Stimulated activated CD8-positive, alpha-beta memory T cell treated with anti-CD3 and anti-CD28 coated beads, Interleukin-12 subunit alpha, Interleukin-12 subunit beta, amount 100 ng/mL, for 4 hours (primary cell): ENCODE measurements around the gene USP16.
A peak's percentile ranks its signal among the peaks of the same experiment; 100 is the strongest.

Source experiments
- DNase-seq: peaks from one replicate; pipeline ENCODE4 v3.0.0-alpha.2; 2020; ENCODE audit warnings: low read depth

Gene USP16

GRCh38 chr21:29033871-29034270, 9.4 kb downstream of the USP16 start:
- DNase-seq: no peak

GRCh38 chr21:29034678-29035077, 10.2 kb downstream of the USP16 start:
- no peak for DNase-seq

DNA sequence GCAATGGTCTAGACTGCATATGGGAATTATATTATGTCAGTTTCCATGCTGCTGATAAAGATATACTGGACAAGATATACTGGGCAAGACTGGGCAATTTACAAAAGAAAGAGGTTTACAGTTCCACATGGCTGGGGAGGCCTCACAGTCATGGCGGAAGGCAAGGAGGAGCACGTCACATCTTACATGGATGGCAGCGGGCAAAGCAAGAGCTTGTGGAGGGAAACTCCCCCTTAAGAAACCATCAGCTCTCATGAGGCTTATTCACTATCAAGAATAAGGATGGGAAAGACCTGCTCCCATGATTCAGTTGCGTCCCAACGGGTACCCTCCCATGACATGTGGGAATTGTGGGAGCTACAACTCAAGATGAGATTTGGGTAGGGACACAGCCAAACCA, 27.8 kb downstream of the USP16 start:
- no peak for DNase-seq

DNA sequence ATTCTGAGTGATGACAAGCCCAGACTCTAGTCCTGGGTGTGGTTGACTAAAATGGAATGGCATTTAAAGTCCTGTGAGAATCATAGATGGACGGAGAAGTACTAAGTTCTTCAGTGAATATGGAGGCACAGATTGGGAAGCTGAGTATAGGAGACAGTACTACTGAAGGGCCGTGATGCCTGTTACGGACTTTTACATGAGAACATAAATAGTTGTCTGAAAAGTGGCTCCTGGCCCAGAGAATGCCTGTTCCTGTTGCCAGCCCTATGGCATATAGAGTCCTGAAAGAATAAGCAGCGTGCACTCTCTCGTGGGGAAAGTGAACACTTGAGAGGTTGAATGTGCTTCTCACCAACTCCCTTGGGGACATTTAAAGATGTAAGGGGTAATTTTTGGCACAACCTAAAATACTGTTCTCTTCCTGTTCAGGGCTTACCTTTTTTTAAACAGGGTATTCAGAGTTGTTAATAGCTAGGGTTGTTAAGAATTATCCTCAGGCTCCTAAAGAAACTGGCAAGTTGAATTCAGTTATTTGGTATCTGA, 28.6 kb downstream of the USP16 start:
- DNase-seq: no peak

- no peak for DNase-seq
These were observed 29.2 kb downstream of the USP16 start for GRCh38 chr21:29053656-29054055.

GRCh38 chr21:29055080-29055479, 30.6 kb downstream of the USP16 start:
- no peak for DNase-seq

GRCh38 chr21:29056005-29056404, 31.5 kb downstream of the USP16 start:
- DNase-seq: no peak

DNA sequence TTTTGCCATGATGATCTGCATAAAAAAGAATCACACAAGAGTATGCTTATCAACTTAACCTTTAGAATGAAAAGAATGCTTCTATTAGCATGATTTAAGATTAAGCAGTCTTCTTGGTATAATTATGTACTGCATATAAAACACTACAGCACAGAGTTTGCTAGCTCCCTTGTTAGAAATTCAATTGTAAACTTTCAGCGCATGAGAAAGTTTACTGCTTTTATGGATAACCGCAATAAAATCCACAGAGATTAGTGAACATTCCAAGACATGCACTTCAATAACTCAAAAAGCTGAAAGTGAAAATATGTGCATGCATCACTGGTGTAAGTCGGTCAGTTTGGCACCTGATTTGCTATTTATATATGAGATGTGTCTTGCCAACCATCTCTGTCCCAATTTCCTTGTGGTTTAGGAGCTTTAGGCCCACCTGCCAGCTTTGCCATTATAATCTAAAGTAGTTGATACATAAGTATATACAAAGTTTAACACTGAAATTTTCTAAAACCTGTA, 32.1 kb downstream of the USP16 start:
- no peak for DNase-seq

DNA sequence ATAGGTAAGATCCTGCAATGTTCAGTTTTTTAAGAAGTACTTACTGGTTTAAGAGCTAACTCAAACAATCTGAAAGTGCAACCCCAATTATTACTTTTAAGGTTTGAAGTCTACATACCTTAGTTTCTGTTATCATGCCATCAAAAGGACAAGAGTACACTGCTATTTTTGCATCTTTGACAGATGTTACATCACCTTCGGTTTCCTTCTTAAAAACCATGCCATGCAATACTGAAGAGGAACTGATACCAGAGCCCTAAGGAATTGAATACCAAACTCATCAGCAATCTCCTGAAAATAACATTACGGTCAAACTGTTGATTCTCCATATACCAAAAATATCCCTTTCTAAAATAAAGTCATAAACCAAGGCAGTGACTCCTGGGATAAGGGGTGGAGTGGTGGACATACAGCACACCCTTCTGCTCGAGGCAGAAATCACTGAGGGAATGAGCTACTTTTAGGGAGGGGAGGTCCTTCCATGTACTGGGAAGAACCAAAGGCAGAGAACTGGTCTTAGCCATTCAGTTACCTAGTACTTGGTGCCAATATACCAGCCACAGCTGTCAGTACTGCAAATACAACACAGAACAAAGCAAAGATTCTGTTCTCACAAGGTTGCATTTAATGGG, 40.5 kb downstream of the USP16 start:
- no peak for DNase-seq

- no peak for DNase-seq
These were observed 48.4 kb downstream of the USP16 start for GRCh38 chr21:29072873-29073221.

DNA sequence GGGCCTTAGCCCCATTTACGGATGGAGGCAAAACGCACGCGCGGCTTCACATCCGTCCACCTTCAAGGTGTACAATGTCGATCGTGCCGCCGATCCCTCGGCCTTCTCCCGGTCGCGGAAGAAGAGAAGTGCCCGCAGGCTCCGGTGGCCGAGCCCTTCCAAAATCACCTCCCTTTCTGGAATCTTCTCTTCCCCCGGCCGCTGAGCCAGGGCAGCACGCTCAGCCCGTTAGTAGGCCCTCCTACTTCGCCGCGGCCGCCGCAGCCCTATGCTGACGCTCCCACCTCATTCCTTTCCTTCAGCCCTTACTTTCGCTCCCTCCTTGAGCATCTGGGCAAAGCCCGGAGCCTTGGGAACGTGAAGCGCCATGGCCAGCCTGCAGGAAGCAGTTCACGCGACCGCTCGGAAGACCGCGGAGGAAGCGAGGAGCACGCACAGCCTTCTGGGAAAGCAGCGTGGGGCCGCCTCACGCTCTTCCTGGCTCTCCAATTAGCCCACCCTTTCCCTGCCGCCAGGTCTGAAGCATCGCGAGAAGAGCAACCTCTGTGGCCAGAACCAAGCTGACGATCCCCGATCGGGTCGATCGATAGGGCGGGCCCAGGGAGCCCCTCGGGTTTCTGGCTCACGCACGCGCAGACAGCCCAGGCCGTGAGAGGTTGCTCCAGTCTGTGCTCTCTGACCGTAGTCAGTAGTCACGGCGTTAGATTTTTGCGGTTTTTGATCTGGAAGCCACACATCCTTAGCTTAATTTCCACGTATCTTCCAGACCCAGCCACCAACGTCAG, 48.9 kb downstream of the USP16 start, which contains the start of gene CCT8:
Gene CCT8 (minus strand): TSS at position 427 of the 785 bp plus-strand sequence. CDS start 58 bp downstream, at position 369.
- DNase-seq: peak; percentile 98

GRCh38 chr21:29074007-29074376, 49.5 kb downstream of the USP16 start:
- no peak for DNase-seq

GRCh38 chr21:29074783-29075182, 50.3 kb downstream of the USP16 start:
- no peak for DNase-seq

- no peak for DNase-seq
These were observed 51.4 kb downstream of the USP16 start for GRCh38 chr21:29075706-29076466.

- peak; percentile 43 for DNase-seq
These were observed 52.5 kb downstream of the USP16 start for GRCh38 chr21:29076731-29077640.

DNA sequence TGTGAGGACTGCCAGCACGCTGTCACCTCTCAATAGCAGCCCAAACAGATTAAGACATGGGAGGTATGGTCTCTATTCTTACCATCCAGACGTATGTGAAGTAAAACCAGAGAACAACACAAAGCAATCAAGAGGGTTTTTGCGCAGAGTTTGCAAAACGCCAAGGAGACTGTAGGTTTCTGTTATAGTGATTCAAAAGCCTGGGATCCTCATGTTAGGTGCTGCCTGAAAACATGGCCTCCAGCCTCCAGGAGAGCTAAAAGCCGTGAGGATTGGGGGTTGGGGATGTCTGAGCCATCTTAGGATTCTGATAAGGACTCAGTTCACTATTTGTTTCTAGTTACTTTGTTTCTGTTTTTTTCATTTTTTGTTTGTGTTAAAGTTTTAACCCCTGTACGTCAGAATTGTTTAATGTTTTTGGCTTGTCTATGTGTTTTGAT, 53.2 kb downstream of the USP16 start:
- no peak for DNase-seq

GRCh38 chr21:29078869-29079767, 54.6 kb downstream of the USP16 start:
- DNase-seq: no peak

GRCh38 chr21:29080454-29080941, 56.0 kb downstream of the USP16 start:
- DNase-seq: no peak

- no peak for DNase-seq
These were observed 57.8 kb downstream of the USP16 start for GRCh38 chr21:29082046-29082815.
